HL-60 (cell line): ENCODE data around the gene KRTAP10-9.
"Not testable (repeated sequence)": the region's sequence is repeated elsewhere in the genome, so short reads cannot be mapped to it uniquely, and the experiment has no call there.

Experiments
- DNase-seq, 2 experiments: peaks; one replicate each; pipeline ENCODE4 v3.0.0-alpha.2; 2010 to 2020; ENCODE audit warnings: low read depth in 1 of 2, low spot score in 1 of 2
- H3K27ac ChIP-seq: fragments of 250-450 bp; sonication (Bioruptor Pico); replicated peaks from 2 replicates; pipeline ENCODE4 v1.5.1; 2020; ENCODE audit warnings: mild to moderate bottlenecking, moderate library complexity
- H3K27me3 ChIP-seq: fragments of 250-450 bp; sonication (Bioruptor Pico); 2 replicates; pipeline ENCODE4 v1.5.1; 2021; ENCODE audit warnings: mild to moderate bottlenecking, moderate library complexity; ENCODE audit not compliant: insufficient read depth, poor library complexity, severe bottlenecking
- H3K4me3 ChIP-seq: replicated peaks from 2 replicates; pipeline ENCODE4 v1.5.1; 2011; ENCODE audit warnings: mild to moderate bottlenecking, control low read depth, low read length; ENCODE audit not compliant: insufficient read depth
- CTCF ChIP-seq: IDR thresholded peaks from one replicate; pipeline ENCODE4 v1.5.1; 2011; ENCODE audit warnings: low read length, control low read depth, inconsistent platforms; ENCODE audit not compliant: insufficient read depth
- GABPA ChIP-seq: IDR thresholded peaks from 2 replicates; pipeline ENCODE4 v1.6.1; 2012; ENCODE audit warnings: low read depth
- POLR2AphosphoS5 ChIP-seq: IDR thresholded peaks from 2 replicates; pipeline ENCODE4 v1.6.1; 2012; ENCODE audit warnings: low read depth
- SPI1 ChIP-seq: IDR thresholded peaks from 2 replicates; pipeline ENCODE4 v1.6.1; 2012; ENCODE audit warnings: low read depth, mild to moderate bottlenecking, borderline replicate concordance
- TF ChIP-seq, protein P1 (sequence below): IDR thresholded peaks from 2 replicates; pipeline ENCODE4 v1.6.1; 2012; ENCODE audit warnings: low read depth; ENCODE audit not compliant: insufficient replicate concordance

Gene KRTAP10-9

GRCh38 chr21:44657635-44658540 lies 31.0 kb downstream of the KRTAP10-9 start, which contains the start of gene KRTAP12-3:
KRTAP12-3 (plus strand) TSS chr21:44657932; CDS start chr21:44657980, 48 bp downstream.
- Histone ChIP-seq H3K4me3 (no peak within 1 kb of the TSS), H3K27me3 (no peaks in the 10 kb centered on the region), H3K27ac (no peak within 1 kb of the TSS)
- DNase-seq, result no peak
- TF ChIP-seq GABPA (no peak), POLR2AphosphoS5 (no peak), SPI1 (no peak)
- TF ChIP-seq, protein P1, sequence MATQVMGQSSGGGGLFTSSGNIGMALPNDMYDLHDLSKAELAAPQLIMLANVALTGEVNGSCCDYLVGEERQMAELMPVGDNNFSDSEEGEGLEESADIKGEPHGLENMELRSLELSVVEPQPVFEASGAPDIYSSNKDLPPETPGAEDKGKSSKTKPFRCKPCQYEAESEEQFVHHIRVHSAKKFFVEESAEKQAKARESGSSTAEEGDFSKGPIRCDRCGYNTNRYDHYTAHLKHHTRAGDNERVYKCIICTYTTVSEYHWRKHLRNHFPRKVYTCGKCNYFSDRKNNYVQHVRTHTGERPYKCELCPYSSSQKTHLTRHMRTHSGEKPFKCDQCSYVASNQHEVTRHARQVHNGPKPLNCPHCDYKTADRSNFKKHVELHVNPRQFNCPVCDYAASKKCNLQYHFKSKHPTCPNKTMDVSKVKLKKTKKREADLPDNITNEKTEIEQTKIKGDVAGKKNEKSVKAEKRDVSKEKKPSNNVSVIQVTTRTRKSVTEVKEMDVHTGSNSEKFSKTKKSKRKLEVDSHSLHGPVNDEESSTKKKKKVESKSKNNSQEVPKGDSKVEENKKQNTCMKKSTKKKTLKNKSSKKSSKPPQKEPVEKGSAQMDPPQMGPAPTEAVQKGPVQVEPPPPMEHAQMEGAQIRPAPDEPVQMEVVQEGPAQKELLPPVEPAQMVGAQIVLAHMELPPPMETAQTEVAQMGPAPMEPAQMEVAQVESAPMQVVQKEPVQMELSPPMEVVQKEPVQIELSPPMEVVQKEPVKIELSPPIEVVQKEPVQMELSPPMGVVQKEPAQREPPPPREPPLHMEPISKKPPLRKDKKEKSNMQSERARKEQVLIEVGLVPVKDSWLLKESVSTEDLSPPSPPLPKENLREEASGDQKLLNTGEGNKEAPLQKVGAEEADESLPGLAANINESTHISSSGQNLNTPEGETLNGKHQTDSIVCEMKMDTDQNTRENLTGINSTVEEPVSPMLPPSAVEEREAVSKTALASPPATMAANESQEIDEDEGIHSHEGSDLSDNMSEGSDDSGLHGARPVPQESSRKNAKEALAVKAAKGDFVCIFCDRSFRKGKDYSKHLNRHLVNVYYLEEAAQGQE, result no peak

GRCh38 chr21:44658541-44658910 lies 31.6 kb downstream of the KRTAP10-9 start:
- Histone ChIP-seq H3K4me3 (no peak overlapping the region), H3K27ac (no peak overlapping the region), H3K27me3 (no peaks in the 10 kb centered on the region)
- DNase-seq, result no peak
- TF ChIP-seq CTCF (no peak), POLR2AphosphoS5 (no peak), GABPA (no peak), SPI1 (no peak)
- TF ChIP-seq, protein P1, result no peak

- H3K27ac ChIP-seq, result no peak overlapping the region
- no peak for DNase-seq
- H3K27me3 ChIP-seq, result no peaks in the 10 kb centered on the region
- TF ChIP-seq GABPA (no peak), POLR2AphosphoS5 (no peak), CTCF (no peak), SPI1 (no peak)
- TF ChIP-seq, protein P1, result no peak
- no peak overlapping the region for H3K4me3 ChIP-seq
These were observed 32.2 kb downstream of the KRTAP10-9 start for GRCh38 chr21:44658913-44659595.

DNA sequence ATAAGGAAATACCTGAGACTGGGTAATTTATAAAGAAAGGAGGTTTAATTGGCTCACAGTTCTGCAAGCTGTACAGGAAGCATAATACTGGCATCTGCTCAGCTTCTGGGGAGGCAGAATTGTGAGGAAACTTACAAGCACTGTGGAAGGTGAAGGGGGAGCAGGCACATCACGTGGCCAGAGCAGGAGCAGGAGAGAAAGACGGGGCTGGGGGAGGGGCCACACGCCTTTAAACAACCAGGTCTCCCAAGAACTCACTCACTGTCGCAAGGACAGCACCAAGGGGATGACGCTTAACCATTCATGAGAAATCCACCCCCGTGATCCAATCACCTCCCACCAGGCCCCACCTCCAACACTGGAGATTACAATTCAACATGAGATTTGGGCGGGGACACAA lies 34.7 kb downstream of the KRTAP10-9 start:
- H3K4me3 ChIP-seq, H3K27me3 ChIP-seq, DNase-seq, H3K27ac ChIP-seq: not testable (repeated sequence)
